ENCODE results near the gene LDB1. TPM values are rescaled to one million over a fixed set of nuclear protein-coding genes. Genes with fewer than 3 reads are reported as not detected.

Gene LDB1
- total RNA-seq, 2 experiments from 2014 or later = 69.6 to 86.7 TPM

DNA sequence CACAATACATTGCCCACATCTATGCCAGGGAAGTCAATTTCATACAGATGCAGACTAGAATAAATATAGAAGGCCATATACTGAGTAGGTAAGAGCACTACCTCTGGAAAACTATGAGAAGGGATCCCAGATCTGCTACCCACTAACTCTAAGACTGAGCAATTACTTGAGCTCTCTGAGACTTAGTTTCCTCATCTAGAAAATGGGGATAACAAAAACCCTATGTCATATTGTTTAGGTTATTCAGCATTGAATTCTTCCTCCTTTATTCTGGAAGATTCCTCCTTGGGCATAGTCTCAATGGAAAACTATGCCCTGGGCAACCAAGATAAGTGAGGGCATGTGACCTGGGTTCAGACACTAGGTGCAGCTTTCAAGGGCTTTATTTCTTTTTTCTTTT lies 60.2 kb downstream of the LDB1 start:
- Mint-ChIP-seq H3K9me3 (ENCODE audit: low read depth) (no peaks in the 10 kb centered on the region), H3K27me3 (no peaks in the 10 kb centered on the region), H3K4me3 (no peak overlapping the region), H3K36me3 (ENCODE audit: low read depth) (no peaks in the 10 kb centered on the region), H3K4me1 (peaks cover 15% of the 10 kb centered on the region), H3K27ac (no peak overlapping the region)
- ChIA-PET CTCF (interaction anchor here (1.0 to 2.4 kb wide), 3 partner anchors 11 to 219 kb away, joined by 3 to 6 read pairs (median 3); no protein-coding TSS in a partner anchor), POLR2A (no interaction called here)
- DNase-seq (no peak), ATAC-seq (no peak)
- intact Hi-C loops (cut with DNase I, micrococcal nuclease) = no loop called here

Other genes with a start within 250 kb of the LDB1 start
- gene ARMH3, start 64.2 kb downstream of the LDB1 start, total RNA-seq = 10 to 100 TPM; 16.0 to 21.0 TPM
- 10 to 100 TPM; 12.9 to 18.9 TPM for gene HPS6, start 55.0 kb downstream of the LDB1 start, total RNA-seq
- gene PPRC1, start 12.7 kb upstream of the LDB1 start, total RNA-seq = 10 to 100 TPM; 61.3 to 74.7 TPM
- gene NOLC1, start 32.0 kb upstream of the LDB1 start, total RNA-seq = 100 to 1,000 TPM; 206 to 283 TPM
- under 1 TPM in 1 of 2 experiments, not detected in 1; 0.14 TPM for gene ELOVL3, start 105.9 kb upstream of the LDB1 start, total RNA-seq
- under 1 TPM; 0.66 to 0.81 TPM for gene PITX3, start 121.1 kb upstream of the LDB1 start, total RNA-seq
- gene GBF1, start 125.2 kb upstream of the LDB1 start, total RNA-seq = 10 to 100 TPM; 33.1 to 37.5 TPM